Measurements from ENCODE around the gene S100A6. TPM values are rescaled to one million over a fixed set of nuclear protein-coding genes. Genes with fewer than 3 reads are reported as not detected.
"Not testable (repeated sequence)": the region's sequence is repeated elsewhere in the genome, so short reads cannot be mapped to it uniquely, and the experiment has no call there.

S100A6 gene
- total RNA-seq (ENCODE audit: low replicate concordance): 681 and 1,303 TPM in 2 replicates

DNA sequence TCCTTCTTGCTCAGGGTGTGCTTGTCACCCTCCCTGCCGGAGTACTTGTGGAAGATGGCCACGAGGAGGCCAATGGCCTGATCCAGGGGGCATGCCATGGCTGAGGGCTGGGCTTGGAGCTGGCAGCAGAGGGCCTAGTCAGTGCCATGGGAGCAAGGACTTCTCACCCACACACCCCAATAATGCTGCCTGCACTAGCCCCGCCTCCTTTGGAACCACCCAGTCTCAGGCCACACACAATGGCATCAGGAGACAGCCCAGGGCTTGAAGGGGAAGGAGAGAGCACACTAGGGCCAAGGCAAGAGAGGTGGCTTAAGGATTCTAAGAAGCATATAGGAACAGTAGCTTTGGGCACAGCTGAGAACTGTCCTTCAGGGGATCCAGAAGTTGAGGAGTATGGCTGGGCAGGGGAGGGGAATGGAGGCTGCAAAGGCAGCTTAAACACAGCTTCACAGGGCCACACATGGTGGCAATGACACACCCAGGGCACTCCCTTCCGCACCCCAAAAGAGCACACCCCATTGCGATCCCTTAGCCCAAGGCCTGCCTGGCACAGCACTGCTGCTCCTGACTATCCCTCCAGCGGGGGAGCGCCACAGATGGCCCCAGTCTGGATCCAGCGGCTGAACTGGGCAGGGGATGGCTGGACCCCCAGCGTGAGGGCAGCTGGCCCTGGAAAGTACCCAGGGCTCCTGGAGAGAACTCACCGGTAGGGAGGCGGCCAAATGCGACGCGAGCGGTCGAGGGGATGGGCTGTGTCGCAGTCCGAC is at the start of gene S100A6:
Gene S100A6 (minus strand): TSS at position 750 of the 770 bp plus-strand sequence. CDS start 652 bp downstream, at position 98.
- H3K4me3 ChIP-seq (ENCODE audit: low read depth, low read length): peak within 1 kb of the TSS; percentile 100
- DNase-seq (ENCODE audit: low read depth): peak; percentile 61
- TF ChIP-seq, protein P1, sequence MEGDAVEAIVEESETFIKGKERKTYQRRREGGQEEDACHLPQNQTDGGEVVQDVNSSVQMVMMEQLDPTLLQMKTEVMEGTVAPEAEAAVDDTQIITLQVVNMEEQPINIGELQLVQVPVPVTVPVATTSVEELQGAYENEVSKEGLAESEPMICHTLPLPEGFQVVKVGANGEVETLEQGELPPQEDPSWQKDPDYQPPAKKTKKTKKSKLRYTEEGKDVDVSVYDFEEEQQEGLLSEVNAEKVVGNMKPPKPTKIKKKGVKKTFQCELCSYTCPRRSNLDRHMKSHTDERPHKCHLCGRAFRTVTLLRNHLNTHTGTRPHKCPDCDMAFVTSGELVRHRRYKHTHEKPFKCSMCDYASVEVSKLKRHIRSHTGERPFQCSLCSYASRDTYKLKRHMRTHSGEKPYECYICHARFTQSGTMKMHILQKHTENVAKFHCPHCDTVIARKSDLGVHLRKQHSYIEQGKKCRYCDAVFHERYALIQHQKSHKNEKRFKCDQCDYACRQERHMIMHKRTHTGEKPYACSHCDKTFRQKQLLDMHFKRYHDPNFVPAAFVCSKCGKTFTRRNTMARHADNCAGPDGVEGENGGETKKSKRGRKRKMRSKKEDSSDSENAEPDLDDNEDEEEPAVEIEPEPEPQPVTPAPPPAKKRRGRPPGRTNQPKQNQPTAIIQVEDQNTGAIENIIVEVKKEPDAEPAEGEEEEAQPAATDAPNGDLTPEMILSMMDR (IDR thresholded peaks at IDR 0.05; ENCODE audit: insufficient read depth, low read length): peak; percentile 26

DNA sequence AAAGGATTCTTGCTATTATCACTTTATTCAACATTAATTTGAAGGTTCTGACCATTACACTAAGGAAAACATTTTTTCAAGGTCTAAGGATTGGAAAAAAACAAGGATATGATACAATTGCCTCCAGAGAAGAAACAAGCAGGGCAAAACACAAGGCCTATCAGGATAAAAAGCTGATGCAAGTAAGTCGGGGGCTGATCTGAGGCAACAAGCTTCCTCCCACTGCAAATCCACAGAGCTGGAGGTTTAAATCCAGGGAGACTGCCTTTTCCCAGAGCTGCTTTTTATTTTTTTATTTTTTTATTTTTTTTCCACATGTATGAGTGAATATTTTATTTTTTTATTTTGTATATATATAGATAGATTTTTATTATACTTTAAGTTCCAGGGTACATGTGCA is 49.2 kb upstream of the S100A6 start:
- TF ChIP-seq, protein P1 (IDR thresholded peaks at IDR 0.05; ENCODE audit: insufficient read depth, low read length): no peak
- DNase-seq (ENCODE audit: low read depth): no peak
- H3K4me3 ChIP-seq (ENCODE audit: low read depth, low read length): no peak overlapping the region

DNA sequence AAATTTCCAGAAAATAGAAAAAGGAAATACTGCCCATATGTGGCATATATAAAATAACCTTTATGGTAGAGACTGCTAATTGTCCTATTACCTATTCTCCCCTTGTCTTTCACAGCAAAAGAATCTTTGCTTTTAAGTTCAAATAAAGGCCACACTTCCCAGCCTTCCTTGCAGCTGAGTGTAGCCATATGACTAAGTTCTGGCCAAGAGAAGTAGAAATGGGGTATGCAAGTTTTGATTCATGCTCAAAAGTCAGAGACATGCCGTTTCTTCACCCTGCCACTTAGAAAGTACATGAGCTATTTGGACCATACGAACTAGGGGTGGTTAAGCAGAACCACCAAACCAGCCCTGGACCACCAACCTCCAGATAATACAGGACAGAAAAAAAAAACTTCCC is 48.2 kb upstream of the S100A6 start:
- H3K4me3 ChIP-seq (ENCODE audit: low read depth, low read length): no peak overlapping the region
- DNase-seq (ENCODE audit: low read depth): no peak
- TF ChIP-seq, protein P1 (IDR thresholded peaks at IDR 0.05; ENCODE audit: insufficient read depth, low read length): no peak

DNA sequence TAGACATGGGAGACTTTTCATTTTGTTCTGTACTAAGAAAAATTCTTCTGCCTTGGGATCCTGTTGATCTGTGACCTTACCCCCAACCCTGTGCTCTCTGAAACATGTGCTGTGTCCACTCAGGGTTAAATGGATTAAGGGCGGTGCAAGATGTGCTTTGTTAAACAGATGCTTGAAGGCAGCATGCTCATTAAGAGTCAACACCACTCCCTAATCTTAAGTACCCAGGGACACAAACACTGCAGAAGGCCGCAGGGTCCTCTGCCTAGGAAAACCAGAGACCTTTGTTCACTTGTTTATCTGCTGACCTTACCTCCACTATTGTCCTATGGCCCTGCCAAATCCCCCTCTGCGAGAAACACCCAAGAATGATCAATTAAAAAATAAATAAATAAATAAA is 47.7 kb upstream of the S100A6 start:
- not testable (repeated sequence) for H3K4me3 ChIP-seq (ENCODE audit: low read depth, low read length); DNase-seq (ENCODE audit: low read depth)

DNA sequence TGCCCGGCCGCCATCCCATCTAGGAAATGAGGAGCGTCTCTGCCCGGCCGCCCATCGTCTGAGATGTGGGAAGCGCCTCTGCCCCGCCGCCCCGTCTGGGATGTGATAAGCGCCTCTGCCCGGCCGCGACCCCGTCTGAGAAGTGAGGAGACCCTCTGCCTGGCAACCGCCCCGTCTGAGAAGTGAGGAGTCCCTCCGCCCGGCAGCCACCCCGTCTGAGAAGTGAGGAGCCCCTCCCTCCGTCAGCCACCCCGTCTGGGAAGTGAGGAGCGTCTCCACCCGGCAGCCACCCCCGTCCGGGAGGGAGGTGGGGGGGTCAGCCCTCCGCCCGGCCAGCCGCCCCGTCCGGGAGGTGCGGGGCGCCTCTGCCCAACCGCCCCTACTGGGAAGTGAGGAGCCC is 47.0 kb upstream of the S100A6 start:
- H3K4me3 ChIP-seq (ENCODE audit: low read depth, low read length); DNase-seq (ENCODE audit: low read depth): not testable (repeated sequence)

DNA sequence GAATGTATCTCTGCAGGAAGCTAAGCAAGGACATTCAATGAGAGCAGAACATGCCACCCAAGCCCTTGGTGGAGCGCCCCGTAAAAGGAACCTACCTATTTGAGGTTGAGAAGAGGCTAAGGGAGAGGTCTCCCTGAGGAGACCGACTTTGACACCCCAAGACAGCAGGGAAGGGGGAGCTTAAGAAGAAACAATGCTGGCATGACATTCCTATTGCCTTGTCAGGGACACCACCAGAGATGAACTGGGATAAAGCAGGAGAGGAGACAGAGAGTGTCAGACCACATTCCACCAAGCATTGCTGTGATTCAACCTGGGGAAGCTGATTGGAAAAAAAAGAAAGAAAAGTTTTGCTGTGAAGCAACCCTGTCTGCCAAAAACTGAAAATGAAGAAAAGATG is 43.1 kb upstream of the S100A6 start:
- DNase-seq (ENCODE audit: low read depth): no peak
- TF ChIP-seq, protein P1 (IDR thresholded peaks at IDR 0.05; ENCODE audit: insufficient read depth, low read length): no peak
- H3K4me3 ChIP-seq (ENCODE audit: low read depth, low read length): no peak overlapping the region

DNA sequence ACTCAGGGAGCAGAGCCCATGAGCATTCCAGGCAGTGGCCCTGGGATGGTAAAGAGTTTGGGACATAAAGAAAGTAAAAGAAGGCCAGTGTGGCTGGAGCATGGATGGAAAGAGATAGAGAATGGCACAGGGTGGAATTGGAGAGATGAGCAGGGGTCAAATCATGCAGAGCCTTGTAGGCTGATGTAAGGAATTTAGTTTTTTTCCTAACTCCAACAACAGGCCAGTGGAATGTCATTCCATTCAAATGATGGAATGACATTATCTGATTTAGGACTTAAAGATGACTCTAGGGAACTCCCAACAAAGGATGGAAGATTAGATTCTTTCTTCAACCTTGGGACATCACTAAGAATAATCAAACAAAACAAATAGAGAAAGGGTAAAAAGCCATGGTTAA is 42.7 kb upstream of the S100A6 start:
- H3K4me3 ChIP-seq (ENCODE audit: low read depth, low read length): no peak overlapping the region
- no peak for DNase-seq (ENCODE audit: low read depth)
- TF ChIP-seq, protein P1 (IDR thresholded peaks at IDR 0.05; ENCODE audit: insufficient read depth, low read length): no peak

DNA sequence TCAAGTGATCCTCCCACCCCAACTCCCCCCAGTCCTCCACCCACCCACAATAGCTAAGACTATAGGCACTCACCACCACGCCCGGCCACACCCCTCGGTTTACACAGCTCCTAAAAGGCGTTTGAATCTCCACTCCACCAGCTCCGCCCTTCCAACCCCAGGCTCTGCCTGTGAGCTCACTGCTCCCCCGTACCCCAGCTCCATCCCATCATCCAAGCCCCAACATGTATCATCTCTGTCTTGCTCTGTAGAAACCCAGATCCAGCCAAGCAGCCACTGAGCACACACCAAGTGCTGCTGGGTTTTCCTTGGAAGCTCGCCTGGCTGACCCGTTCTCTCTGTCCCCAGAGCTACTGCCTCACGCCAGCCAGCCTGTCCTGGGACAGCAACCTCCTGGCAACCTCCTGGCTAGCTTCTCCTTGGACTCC is 41.8 kb upstream of the S100A6 start:
- no peak overlapping the region for H3K4me3 ChIP-seq (ENCODE audit: low read depth, low read length)
- TF ChIP-seq, protein P1 (IDR thresholded peaks at IDR 0.05; ENCODE audit: insufficient read depth, low read length): no peak
- no peak for DNase-seq (ENCODE audit: low read depth)
